ENCODE results near the gene INO80. TPM values are rescaled to one million over a fixed set of nuclear protein-coding genes. Genes with fewer than 3 reads are reported as not detected.

INO80 gene
- total RNA-seq, 1 experiment from 2014 or later, result 38.4 TPM

GRCh38 chr15:40942878-40943277, 173.2 kb downstream of the INO80 start:
- no peak for TF ChIP-seq EZH2phosphoT487 (IDR thresholded peaks at IDR 0.05; ENCODE audit: borderline replicate concordance, low read length)
- TF ChIP-seq, protein P1, sequence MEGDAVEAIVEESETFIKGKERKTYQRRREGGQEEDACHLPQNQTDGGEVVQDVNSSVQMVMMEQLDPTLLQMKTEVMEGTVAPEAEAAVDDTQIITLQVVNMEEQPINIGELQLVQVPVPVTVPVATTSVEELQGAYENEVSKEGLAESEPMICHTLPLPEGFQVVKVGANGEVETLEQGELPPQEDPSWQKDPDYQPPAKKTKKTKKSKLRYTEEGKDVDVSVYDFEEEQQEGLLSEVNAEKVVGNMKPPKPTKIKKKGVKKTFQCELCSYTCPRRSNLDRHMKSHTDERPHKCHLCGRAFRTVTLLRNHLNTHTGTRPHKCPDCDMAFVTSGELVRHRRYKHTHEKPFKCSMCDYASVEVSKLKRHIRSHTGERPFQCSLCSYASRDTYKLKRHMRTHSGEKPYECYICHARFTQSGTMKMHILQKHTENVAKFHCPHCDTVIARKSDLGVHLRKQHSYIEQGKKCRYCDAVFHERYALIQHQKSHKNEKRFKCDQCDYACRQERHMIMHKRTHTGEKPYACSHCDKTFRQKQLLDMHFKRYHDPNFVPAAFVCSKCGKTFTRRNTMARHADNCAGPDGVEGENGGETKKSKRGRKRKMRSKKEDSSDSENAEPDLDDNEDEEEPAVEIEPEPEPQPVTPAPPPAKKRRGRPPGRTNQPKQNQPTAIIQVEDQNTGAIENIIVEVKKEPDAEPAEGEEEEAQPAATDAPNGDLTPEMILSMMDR (conservative IDR thresholded peaks at IDR 0.05; ENCODE audit: low read depth, low read length), result no peak
- no peak for TF ChIP-seq EZH2 (IDR thresholded peaks at IDR 0.05; ENCODE audit: low read length, unreplicated experiment)
- POLR2A ChIA-PET (ENCODE audit: unreplicated experiment), result no interaction called here
- no peak for DNase-seq
- no TSS peak for BruUV-seq (replicated peaks)
- Histone ChIP-seq H3K4me1 (ENCODE audit: insufficient read depth, low read length) (peaks cover 19% of the 10 kb centered on the region), H3K27me3 (ENCODE audit: low read length) (no peaks in the 10 kb centered on the region), H3F3A (ENCODE audit: low read length, unreplicated experiment) (no peaks in the 10 kb centered on the region), H4K20me1 (ENCODE audit: low read length) (no peaks in the 10 kb centered on the region), H3K36me3 (ENCODE audit: low read depth, low read length) (no peaks in the 10 kb centered on the region), H3K4me3 (ENCODE audit: low read length) (0 out of 2 replicates have a peak overlapping the region, but pooled peaks have one; percentile 71), H3K4me2 (ENCODE audit: low read length) (peak overlapping the region; percentile 86; the same call in 1 of the 2 replicates), H3K9me3 (ENCODE audit: low read length) (no peaks in the 10 kb centered on the region), H3K9me2 (replicated peaks; ENCODE audit: low read length) (no peaks in the 10 kb centered on the region), H3K27ac (ENCODE audit: low read length) (no peak overlapping the region), H3K9ac (ENCODE audit: low read length) (peak overlapping the region; percentile 72; the same call in 1 of the 2 replicates), H2AFZ (ENCODE audit: low read length) (no peak overlapping the region), H3K79me2 (ENCODE audit: low read length) (no peaks in the 10 kb centered on the region)
- ATAC-seq, result no peak
- CTCF ChIA-PET, result interaction anchor here (0.6 to 1.5 kb wide), 3 partner anchors 15 to 76 kb away, joined by 3 to 16 read pairs (median 3); no protein-coding TSS in a partner anchor
- intact Hi-C loops (cut with micrococcal nuclease), result loop anchor here (5.0 kb wide), 1 partner anchor 36 kb away; no protein-coding TSS in a partner anchor

DNA sequence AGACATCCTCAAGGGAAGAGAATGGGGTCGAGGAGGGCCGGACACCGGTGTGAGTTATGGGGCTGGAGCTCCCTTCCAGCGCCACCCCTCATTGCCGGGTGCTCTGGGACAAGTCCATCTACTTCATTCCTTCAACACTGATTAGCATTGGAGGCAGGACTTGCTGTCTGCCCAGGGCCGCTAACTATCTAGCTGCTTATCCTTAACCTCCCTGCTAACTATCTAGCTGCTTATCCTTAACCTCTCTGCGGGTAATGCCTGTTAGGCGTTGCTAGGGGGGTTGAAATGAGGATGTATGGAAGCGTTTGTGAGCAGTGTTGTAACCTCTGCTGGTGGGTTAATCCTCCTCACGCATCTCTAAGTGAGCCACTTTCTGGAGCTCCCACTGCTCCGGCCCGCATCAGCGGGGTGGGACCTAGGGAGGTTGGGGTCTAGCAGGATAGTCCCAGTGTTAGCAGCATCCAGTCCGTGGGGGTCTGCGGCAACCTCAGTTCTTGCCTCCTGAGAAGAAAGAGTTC, 173.7 kb downstream of the INO80 start:
- Histone ChIP-seq H3K79me2 (ENCODE audit: low read length) (no peaks in the 10 kb centered on the region), H4K20me1 (ENCODE audit: low read length) (no peaks in the 10 kb centered on the region), H3K9me2 (replicated peaks; ENCODE audit: low read length) (no peaks in the 10 kb centered on the region), H3K27ac (ENCODE audit: low read length) (peak overlapping the region; percentile 33; the same call in 1 of the 2 replicates), H3K4me2 (ENCODE audit: low read length) (peak overlapping the region; percentile 86), H3K9ac (ENCODE audit: low read length) (peak overlapping the region; percentile 72), H3K4me1 (ENCODE audit: insufficient read depth, low read length) (peaks cover 24% of the 10 kb centered on the region), H3F3A (ENCODE audit: low read length, unreplicated experiment) (no peaks in the 10 kb centered on the region), H3K36me3 (ENCODE audit: low read depth, low read length) (no peaks in the 10 kb centered on the region), H3K9me3 (ENCODE audit: low read length) (no peaks in the 10 kb centered on the region), H3K27me3 (ENCODE audit: low read length) (no peaks in the 10 kb centered on the region), H2AFZ (ENCODE audit: low read length) (peak overlapping the region; percentile 85), H3K4me3 (ENCODE audit: low read length) (peak overlapping the region; percentile 71)
- BruUV-seq (replicated peaks), result TSS peak; percentile 70
- ATAC-seq (peak; percentile 3; the same call in 1 of the 2 replicates), DNase-seq (no peak)
- TF ChIP-seq, protein P1 (conservative IDR thresholded peaks at IDR 0.05; ENCODE audit: low read depth, low read length), result no peak
- TF ChIP-seq EZH2phosphoT487 (IDR thresholded peaks at IDR 0.05; ENCODE audit: borderline replicate concordance, low read length), result no peak
- no peak for TF ChIP-seq EZH2 (IDR thresholded peaks at IDR 0.05; ENCODE audit: low read length, unreplicated experiment)
- CTCF ChIA-PET, result interaction anchor here (0.6 to 2.2 kb wide), 7 partner anchors 12 to 76 kb away, joined by 3 to 22 read pairs (median 10); no protein-coding TSS in a partner anchor
- POLR2A ChIA-PET (ENCODE audit: unreplicated experiment), result no interaction called here
- intact Hi-C loops (cut with micrococcal nuclease), result loop anchor here (5.0 kb wide), 1 partner anchor 35 kb away; no protein-coding TSS in a partner anchor
